Measurements from ENCODE around the gene ERICH4.
"Not testable (repeated sequence)": the region's sequence is repeated elsewhere in the genome, so short reads cannot be mapped to it uniquely, and the experiment has no call there.

The ERICH4 gene, protein sequence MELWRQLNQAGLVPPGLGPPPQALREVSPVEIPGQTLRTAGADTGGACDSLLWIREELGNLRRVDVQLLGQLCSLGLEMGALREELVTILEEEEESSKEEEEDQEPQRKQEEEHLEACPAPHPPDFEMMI

DNA sequence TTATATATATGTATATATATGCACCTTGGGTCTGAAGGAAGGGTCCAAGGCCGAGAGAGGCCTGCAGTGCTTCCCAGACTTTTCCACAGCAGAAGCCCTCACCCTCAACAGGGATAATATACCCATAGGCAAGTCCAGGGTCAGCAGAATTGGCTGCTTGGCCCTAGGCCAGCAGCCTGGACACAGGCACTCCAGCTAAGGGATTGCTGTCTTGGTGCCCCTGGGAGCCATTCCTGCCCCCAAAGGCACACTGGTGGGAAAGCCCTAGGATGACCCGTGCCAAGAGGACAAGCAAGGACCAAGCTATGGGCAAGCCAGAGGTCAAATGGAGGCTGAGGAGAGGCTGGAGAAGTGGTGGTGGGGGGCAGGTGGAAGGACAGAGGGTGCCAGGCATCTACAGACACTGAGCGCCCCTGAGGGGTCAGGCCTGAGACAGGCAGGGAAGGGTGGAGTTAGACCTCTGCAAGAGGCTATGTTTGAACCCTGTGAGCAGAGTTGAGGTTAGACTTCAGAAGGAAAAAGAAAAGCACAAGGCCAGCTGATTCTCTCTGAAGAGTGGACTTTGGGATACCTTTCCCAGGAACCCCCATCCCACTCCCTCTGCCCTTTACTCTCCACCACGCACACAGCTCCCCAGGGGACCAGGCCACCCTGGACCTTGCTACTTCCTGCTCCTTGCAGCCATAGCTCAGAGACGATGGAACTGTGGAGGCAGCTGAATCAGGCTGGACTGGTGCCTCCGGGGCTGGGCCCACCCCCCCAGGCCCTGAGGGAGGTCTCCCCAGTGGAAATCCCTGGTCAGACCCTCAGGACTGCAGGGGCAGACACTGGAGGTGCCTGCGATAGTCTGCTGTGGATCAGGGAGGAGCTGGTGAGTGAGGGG lies at the start of gene ERICH4:
Gene ERICH4 (plus strand): TSS at position 684 of the 883 bp plus-strand sequence. CDS start 14 bp downstream, at position 698.
- no peak for DNase-seq

GRCh38 chr19:41395355-41395754 lies 47.6 kb upstream of the ERICH4 start:
- DNase-seq: no peak

DNA sequence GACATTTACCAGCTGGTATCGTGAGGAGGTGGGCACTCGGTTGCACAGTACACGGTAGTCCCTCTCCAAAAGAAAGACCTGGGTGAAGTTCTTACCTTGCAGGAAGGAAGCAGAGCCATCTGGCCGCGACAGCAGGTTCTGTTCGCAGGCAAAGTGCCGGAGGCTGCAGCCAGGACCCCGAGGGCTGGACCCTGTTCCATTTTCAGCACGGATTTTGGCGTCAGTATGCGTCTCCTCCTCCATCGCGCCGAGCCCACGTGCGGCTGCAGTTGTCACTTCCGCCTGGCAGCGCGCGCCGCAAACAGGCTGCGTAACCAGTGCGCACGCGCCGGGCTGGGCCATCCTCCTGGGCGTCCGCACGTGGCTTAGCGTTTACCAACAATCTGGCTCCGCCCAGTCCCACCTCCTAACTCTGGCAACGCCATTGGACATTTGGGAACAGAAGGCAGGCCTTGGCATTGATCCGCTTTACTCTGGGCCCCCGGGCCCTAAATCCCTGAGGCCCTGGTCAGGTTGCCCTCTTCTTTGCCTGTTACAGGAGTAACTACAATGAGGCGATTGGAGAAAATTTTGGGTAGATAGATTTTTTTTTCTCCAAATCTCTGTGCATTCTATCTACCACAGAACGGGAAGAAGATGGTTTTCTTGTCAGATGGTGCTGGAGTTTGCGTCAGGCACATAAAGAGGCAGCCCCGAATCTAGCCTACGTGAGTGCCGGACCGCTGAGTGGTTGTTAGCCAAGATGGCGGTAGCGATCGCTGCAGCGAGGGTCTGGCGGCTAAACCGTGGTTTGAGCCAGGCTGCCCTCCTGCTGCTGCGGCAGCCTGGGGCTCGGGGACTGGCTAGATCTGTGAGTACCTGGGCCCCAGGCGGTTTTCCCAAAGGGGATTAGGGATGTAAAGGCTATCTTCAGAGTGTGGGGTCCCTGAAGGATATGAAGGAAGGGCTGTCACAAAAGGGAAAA lies 45.6 kb upstream of the ERICH4 start, which contains the start of the genes BCKDHA and EXOSC5:
Gene BCKDHA (plus strand): TSS at position 733 of the 964 bp plus-strand sequence. CDS start 10 bp downstream, at position 743.
Gene EXOSC5 (minus strand): TSS at position 274 of the 964 bp plus-strand sequence. CDS start 31 bp downstream, at position 243.
- DNase-seq: peak; percentile 99

GRCh38 chr19:41398050-41398418 lies 44.9 kb upstream of the ERICH4 start:
- no peak for DNase-seq

DNA sequence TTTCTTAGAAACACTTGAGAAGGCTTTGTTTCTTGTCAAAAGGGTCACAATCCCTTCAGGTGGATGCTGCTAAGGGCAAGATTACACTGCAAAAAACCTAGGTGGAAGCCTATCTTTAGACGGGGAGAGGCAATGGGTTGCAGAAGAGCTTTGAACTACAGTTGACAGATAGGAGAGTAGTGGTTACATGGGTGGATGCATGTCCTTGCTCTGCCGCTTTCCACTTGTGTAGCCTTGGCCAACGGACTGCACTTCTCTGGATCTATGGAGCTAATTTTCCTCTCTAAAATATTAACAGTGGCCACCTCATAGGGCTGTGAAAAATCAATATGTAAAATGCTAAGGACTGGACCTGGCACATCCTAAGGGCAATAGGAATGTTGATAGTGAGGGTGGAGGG lies 44.4 kb upstream of the ERICH4 start:
- no peak for DNase-seq

DNA sequence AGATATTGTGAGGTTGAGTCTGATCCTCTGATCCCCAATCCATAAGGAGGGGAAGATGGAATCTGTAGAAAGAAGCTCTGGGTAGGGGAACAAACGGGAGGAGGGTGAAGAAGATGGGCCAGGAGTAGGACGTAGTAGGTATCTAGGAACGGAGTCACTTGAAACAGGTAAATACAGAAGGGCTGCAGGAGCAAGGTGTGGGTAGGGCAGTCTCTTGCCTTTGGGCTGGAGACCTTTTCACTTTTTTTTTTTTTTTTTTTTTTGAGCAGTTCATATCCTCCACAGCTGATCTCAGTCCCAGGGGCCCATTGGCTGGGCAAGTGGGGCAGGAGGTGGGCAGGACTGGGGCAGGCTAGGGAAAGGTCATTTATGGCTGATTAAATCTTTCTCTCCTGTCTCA lies 43.9 kb upstream of the ERICH4 start:
- no peak for DNase-seq

GRCh38 chr19:41399525-41399924 lies 43.4 kb upstream of the ERICH4 start:
- no peak for DNase-seq

GRCh38 chr19:41401483-41401882 lies 41.5 kb upstream of the ERICH4 start:
- DNase-seq: no peak

GRCh38 chr19:41402010-41402409 lies 40.9 kb upstream of the ERICH4 start:
- no peak for DNase-seq

DNA sequence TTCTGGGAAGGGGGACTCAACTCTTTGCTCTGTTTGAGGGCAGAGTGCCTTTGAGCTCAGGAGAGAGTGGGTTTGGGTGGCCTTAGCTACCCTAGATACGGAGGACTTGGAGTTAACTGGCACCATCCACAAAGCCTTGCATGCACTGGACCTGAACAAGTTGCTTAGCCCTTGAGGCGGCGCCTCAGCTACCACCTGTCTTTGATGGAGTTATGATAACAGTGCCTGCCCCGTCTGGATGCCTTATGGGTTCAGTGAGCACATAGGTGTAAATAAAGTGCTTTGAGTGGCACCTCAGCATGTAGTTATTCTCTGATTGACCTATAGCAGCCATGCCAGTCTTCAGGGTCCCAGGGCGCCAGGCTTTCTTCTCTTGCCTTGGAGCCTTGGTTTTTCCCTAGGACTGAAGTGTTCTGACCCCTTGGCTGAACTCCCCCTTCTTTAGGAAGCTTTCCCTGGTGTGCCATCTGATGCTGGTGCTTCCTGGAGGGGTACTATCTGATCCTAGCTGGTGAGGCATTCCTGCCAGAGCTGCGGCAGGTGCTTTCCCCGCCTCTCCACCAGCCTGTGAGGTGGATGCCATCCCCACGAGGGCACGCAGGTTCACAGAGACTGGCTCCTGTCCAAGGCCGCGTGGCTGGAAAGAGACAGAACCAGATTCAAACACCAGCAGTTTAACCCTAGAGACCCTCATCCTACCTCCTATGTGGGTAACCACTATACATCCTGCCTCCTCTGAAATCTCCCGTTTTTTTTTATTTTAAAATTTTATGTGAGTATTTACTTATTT lies 39.6 kb upstream of the ERICH4 start:
- DNase-seq: no peak

DNA sequence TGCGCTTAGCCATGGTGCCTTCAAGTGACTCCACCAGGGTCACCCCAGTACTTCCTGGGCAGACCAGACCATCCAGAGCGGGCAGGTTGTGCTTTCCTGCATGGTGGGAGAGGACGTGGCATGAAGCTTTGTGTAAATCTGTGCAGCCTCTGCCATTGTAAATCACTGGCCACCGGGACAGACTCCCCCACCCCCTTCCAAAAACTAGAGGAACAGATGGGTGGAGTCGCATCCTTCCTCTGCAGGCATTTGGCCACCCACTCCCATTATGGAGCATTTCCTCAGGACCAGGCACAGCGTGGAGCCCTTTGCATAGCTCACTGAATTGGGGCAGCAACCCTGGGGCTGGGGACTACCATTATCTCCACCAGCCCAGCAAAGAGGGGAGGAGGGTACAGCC lies 37.2 kb upstream of the ERICH4 start:
- DNase-seq: no peak

DNA sequence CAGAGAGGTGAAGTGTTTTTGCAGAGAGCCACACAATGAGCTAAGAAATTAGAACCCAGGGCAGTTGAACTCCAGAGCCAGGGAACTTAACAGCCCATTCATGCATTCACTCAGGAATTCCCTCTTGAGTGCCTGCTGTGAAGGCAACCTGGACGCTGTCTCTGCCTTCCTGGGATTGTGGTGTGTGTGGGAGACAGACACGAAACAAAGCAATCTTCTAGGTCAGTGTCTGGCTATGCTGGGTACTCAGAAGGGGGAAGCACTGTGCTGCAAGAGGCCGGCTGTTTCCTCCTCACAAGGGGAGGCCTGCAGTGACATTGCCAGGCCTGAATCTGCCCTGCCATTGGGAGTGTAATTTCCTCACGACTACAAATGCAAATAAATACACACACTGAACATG lies 35.7 kb upstream of the ERICH4 start:
- no peak for DNase-seq

- DNase-seq: no peak
Observed at GRCh38 chr19:41408256-41408655, 34.7 kb upstream of the ERICH4 start.

DNA sequence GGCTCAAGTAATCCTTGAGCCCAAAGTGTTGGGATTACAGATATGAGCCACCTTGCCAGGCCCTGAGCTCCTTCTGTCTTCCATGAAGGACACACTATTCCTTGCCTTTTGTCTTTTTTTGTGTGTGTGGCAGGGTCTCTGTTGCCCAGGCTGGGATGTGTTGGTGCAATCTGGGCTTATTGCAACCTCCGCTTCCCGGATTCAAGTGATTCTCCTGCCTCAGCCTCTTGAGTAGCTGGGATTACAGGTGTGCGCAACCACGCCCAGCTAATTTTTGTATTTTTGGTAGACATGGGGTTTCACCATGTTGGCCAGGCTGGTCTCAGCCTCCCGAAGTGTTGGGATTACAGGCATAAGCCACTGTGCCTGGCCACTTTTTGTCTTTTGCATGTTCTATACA lies 34.1 kb upstream of the ERICH4 start:
- DNase-seq: not testable (repeated sequence)

GRCh38 chr19:41409288-41409687 lies 33.7 kb upstream of the ERICH4 start:
- no peak for DNase-seq

- no peak for DNase-seq
Observed at GRCh38 chr19:41410336-41411054, 32.5 kb upstream of the ERICH4 start.

DNA sequence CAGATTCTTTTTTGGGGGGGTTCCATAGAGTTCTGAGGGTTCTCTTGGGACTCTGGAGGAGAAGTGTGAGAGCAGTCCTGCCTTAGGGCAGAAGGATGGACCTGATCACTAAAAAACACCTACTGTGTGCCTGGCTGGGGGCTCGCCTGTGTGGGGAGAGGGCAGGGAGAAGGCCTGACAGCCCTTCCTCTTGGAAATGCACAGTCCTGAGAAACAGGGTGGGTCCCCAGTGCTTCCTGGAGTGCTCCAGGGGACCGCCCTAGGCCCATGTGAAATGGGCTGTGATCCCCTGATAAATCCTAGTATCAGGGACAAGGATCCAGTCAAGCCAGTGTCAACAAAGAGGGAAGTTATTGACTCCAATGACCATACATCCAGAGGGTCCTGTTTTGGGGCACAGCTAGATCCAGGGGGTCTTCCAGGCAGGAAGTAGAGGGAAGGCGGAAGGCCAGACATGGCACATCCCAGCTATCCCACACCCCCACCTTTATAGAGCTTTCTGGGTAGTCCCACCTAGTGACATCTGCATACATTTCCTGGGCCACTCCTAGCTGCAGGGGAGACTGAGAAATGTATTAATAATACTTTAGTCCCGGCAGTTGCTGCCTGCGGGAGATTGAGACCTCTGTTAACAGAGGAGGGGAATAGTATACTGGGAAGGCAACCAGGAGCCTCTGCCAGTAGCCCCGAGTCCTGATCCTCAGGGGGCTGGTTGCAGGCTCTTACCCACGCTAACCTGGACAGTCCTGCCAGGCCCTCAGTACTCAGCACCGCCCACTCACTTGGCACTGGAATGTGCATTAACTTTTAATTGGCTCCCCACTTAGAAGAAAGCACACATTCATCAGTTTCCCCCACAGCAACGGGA lies 31.6 kb upstream of the ERICH4 start:
- DNase-seq: no peak

GRCh38 chr19:41411968-41412265 lies 31.0 kb upstream of the ERICH4 start:
- DNase-seq: no peak

GRCh38 chr19:41412953-41413352 lies 30.0 kb upstream of the ERICH4 start:
- no peak for DNase-seq

GRCh38 chr19:41413947-41414346 lies 29.0 kb upstream of the ERICH4 start:
- DNase-seq: no peak

DNA sequence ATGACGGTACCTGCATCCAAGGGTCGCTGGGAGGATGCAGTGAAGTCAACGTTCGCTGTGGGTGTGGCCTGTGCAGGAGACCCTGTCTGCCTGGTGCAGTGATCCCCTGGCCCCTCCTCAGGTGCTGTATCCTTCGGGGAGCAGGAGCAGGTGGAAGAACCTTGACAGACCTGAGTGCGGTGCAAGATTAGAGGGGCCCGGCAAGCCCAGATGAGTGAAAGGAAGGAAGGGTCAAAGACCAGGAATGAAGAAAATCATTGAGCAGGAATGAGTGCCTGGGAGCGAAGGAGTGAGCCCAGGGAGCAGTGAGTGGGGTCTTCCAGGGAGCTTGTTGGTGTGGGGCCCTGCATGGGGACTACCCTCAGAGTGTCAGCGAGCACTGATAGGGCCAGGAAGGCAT lies 28.5 kb upstream of the ERICH4 start:
- DNase-seq: no peak
